SW 1271 (cell line): ENCODE measurements around the gene RIPK1.
A peak's percentile ranks its signal among the peaks of the same experiment; 100 is the strongest.

Experiments used
- DNase-seq, 2 experiments: peaks; one replicate each; lab custom pipeline; 2025; lab: John Stamatoyannopoulos, UW

RIPK1 gene

GRCh38 chr6:3085074-3085473 is 16.8 kb downstream of the RIPK1 start:
- DNase-seq = no peak

- DNase-seq = no peak
Measured at GRCh38 chr6:3086282-3086946, 18.1 kb downstream of the RIPK1 start.

GRCh38 chr6:3088446-3088845 is 20.2 kb downstream of the RIPK1 start:
- no peak for DNase-seq

- DNase-seq = no peak
Measured at GRCh38 chr6:3088968-3089367, 20.7 kb downstream of the RIPK1 start.

- peak in 1 of 2 experiments; percentile 12 for DNase-seq
Measured at GRCh38 chr6:3090013-3090412, 21.7 kb downstream of the RIPK1 start.

- no peak for DNase-seq
Measured at GRCh38 chr6:3094815-3095214, 26.5 kb downstream of the RIPK1 start.

GRCh38 chr6:3102875-3103274 is 34.6 kb downstream of the RIPK1 start:
- DNase-seq = no peak

GRCh38 chr6:3108746-3109414 is 40.6 kb downstream of the RIPK1 start:
- DNase-seq = no peak

GRCh38 chr6:3109761-3110160 is 41.5 kb downstream of the RIPK1 start:
- no peak for DNase-seq

GRCh38 chr6:3114377-3114776 is 46.1 kb downstream of the RIPK1 start:
- no peak for DNase-seq

GRCh38 chr6:3117912-3118352 is 49.6 kb downstream of the RIPK1 start:
- no peak for DNase-seq

GRCh38 chr6:3118353-3119039 is 50.2 kb downstream of the RIPK1 start, which contains the start of gene BPHL:
Gene BPHL (plus strand): TSS chr6:3118711. CDS start chr6:3118741, 30 bp downstream.
- peak; percentile 81 to 95 for DNase-seq

GRCh38 chr6:3119040-3119723 is 50.9 kb downstream of the RIPK1 start:
- peak in 1 of 2 experiments; percentile 52 for DNase-seq

GRCh38 chr6:3120765-3121089 is 52.4 kb downstream of the RIPK1 start:
- no peak for DNase-seq

GRCh38 chr6:3122823-3123182 is 54.5 kb downstream of the RIPK1 start:
- DNase-seq = no peak

GRCh38 chr6:3124667-3125066 is 56.4 kb downstream of the RIPK1 start:
- DNase-seq = no peak

- no peak for DNase-seq
Measured at GRCh38 chr6:3125815-3126214, 57.5 kb downstream of the RIPK1 start.

- no peak for DNase-seq
Measured at GRCh38 chr6:3128356-3129108, 60.2 kb downstream of the RIPK1 start.

- DNase-seq = no peak
Measured at GRCh38 chr6:3131695-3132094, 63.4 kb downstream of the RIPK1 start.

- no peak for DNase-seq
Measured at GRCh38 chr6:3133515-3133914, 65.2 kb downstream of the RIPK1 start.

- no peak for DNase-seq
Measured at GRCh38 chr6:3135668-3136291, 67.5 kb downstream of the RIPK1 start.
